Measurements from ENCODE around the gene TBC1D1.

Gene TBC1D1

DNA sequence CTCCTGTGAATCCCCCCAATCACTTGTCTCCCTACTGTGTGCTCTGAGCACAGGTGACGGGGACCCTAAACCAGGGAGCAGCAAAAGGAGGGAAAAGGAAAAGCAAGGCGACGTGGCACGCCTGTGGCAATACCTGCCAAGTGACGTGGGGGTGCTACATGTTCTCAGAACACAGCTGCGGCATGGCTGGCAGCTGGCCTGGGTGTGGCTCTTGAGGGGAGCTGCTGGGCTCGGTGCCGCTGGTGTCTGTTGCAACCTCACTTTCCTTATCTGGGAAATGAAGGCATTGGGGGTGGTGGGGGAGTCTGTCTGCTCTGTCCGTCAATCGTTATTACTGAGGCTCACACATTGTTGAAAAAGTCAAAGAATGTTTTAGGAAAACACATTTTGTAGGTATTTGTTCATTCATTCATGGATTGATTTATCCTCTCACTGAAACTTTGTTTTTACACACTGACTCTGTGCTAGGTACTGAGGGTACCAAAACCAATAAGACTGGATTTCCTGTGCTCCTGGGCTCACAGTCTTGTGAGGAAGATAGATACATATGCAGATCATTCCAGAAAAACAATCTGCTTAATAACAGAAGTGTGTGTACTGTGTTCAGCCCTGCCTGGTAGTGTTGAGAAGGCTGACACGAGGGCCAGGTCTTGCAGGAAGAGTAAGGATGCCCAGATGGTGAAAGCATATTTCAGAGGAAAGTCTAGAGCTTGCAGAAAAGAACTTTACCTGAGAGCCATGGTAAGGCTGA, 286.9 kb downstream of the TBC1D1 start:
- no peak overlapping the region for H3K27ac ChIP-seq (ENCODE audit: extremely low read depth, low read depth, low read length)
- CTCF ChIA-PET, result interaction anchor here (0.6 to 1.0 kb wide), 4 partner anchors 17 to 684 kb away, joined by 3 to 4 read pairs (median 3); no protein-coding TSS in a partner anchor
- no peaks in the 10 kb centered on the region for H3K4me1 ChIP-seq (ENCODE audit: control insufficient read depth, insufficient read depth, low read length)
- POLR2A ChIA-PET, result no interaction called here
- H3K9me3 ChIP-seq (ENCODE audit: control insufficient read depth, insufficient read depth, low read depth, low read length), result no peaks in the 10 kb centered on the region
- no peak overlapping the region for H3K4me3 ChIP-seq (ENCODE audit: low read depth, low read length)
- TF ChIP-seq ZBTB48 (tag by site-specific recombination; IDR thresholded peaks at IDR 0.05) (no peak), ZNF138 (tag by site-specific recombination; IDR thresholded peaks at IDR 0.05; ENCODE audit: borderline replicate concordance) (no peak), ZNF140 (tag by site-specific recombination; IDR thresholded peaks at IDR 0.05) (no peak), ZNF571 (tag by site-specific recombination; IDR thresholded peaks at IDR 0.05) (no peak), ZNF341 (tag by site-specific recombination; IDR thresholded peaks at IDR 0.05; ENCODE audit: low read depth) (no peak), ZNF585B (tag by site-specific recombination; IDR thresholded peaks at IDR 0.05) (no peak), ZNF155 (tag by site-specific recombination; IDR thresholded peaks at IDR 0.05) (no peak)
- TF ChIP-seq, protein P1, sequence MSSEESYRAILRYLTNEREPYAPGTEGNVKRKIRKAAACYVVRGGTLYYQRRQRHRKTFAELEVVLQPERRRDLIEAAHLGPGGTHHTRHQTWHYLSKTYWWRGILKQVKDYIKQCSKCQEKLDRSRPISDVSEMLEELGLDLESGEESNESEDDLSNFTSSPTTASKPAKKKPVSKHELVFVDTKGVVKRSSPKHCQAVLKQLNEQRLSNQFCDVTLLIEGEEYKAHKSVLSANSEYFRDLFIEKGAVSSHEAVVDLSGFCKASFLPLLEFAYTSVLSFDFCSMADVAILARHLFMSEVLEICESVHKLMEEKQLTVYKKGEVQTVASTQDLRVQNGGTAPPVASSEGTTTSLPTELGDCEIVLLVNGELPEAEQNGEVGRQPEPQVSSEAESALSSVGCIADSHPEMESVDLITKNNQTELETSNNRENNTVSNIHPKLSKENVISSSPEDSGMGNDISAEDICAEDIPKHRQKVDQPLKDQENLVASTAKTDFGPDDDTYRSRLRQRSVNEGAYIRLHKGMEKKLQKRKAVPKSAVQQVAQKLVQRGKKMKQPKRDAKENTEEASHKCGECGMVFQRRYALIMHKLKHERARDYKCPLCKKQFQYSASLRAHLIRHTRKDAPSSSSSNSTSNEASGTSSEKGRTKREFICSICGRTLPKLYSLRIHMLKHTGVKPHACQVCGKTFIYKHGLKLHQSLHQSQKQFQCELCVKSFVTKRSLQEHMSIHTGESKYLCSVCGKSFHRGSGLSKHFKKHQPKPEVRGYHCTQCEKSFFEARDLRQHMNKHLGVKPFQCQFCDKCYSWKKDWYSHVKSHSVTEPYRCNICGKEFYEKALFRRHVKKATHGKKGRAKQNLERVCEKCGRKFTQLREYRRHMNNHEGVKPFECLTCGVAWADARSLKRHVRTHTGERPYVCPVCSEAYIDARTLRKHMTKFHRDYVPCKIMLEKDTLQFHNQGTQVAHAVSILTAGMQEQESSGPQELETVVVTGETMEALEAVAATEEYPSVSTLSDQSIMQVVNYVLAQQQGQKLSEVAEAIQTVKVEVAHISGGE (tag by site-specific recombination; conservative IDR thresholded peaks at IDR 0.05; ENCODE audit: low read depth), result no peak
- TF ChIP-seq, protein P2, sequence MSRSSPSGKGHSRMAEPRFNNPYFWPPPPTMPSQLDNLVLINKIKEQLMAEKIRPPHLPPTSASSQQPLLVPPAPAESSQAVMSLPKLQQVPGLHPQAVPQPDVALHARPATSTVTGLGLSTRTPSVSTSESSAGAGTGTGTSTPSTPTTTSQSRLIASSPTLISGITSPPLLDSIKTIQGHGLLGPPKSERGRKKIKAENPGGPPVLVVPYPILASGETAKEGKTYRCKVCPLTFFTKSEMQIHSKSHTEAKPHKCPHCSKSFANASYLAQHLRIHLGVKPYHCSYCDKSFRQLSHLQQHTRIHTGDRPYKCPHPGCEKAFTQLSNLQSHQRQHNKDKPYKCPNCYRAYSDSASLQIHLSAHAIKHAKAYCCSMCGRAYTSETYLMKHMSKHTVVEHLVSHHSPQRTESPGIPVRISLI (tag by site-specific recombination; IDR thresholded peaks at IDR 0.05), result no peak
- TF ChIP-seq, protein P3, sequence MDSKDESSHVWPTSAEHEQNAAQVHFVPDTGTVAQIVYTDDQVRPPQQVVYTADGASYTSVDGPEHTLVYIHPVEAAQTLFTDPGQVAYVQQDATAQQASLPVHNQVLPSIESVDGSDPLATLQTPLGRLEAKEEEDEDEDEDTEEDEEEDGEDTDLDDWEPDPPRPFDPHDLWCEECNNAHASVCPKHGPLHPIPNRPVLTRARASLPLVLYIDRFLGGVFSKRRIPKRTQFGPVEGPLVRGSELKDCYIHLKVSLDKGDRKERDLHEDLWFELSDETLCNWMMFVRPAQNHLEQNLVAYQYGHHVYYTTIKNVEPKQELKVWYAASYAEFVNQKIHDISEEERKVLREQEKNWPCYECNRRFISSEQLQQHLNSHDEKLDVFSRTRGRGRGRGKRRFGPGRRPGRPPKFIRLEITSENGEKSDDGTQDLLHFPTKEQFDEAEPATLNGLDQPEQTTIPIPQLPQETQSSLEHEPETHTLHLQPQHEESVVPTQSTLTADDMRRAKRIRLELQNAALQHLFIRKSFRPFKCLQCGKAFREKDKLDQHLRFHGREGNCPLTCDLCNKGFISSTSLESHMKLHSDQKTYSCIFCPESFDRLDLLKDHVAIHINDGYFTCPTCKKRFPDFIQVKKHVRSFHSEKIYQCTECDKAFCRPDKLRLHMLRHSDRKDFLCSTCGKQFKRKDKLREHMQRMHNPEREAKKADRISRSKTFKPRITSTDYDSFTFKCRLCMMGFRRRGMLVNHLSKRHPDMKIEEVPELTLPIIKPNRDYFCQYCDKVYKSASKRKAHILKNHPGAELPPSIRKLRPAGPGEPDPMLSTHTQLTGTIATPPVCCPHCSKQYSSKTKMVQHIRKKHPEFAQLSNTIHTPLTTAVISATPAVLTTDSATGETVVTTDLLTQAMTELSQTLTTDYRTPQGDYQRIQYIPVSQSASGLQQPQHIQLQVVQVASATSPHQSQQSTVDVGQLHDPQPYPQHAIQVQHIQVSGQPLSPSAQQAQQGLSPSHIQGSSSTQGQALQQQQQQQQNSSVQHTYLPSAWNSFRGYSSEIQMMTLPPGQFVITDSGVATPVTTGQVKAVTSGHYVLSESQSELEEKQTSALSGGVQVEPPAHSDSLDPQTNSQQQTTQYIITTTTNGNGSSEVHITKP (tag by site-specific recombination; IDR thresholded peaks at IDR 0.05), result no peak
- no peaks in the 10 kb centered on the region for H3K36me3 ChIP-seq (ENCODE audit: control insufficient read depth in 2 of 2, insufficient read depth in 1 of 2, low read length in 2 of 2)

DNA sequence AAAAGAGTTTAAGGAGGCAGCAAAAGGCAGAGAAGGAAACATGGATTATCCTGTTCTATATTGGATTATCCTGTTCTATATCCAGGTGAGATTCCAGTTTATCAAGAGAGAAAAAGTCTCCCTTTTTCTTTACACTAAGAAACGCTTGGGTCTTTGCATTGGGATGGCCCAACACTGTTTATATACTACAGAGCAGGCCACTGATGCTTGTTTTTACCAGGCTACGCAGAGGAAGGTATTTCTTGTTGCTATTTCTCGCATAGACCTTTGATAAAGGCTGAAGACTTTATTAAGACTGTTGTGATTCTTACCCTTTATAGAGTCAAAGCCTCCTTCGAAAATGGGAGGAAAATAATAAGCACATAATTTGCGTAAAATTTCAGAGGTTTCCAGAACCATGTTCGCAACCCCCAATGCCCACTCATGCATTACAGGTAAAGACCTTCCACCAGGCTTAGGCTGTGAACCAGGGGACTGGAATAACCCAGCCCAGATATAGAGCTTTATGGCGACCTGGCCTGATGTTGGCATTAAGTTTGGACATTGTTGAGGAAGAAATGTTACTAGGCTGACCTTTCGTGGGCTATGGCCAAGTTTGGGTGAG, 287.6 kb downstream of the TBC1D1 start:
- ChIA-PET POLR2A (no interaction called here), CTCF (interaction anchor here (0.7 to 3.5 kb wide), 7 partner anchors 12 to 604 kb away, joined by 3 to 26 read pairs (median 5); partner anchors contain the start of gene TLR10)
- Histone ChIP-seq H3K4me3 (ENCODE audit: low read depth, low read length) (no peak overlapping the region), H3K36me3 (ENCODE audit: control insufficient read depth in 2 of 2, insufficient read depth in 1 of 2, low read length in 2 of 2) (no peaks in the 10 kb centered on the region), H3K27ac (ENCODE audit: extremely low read depth, low read depth, low read length) (no peak overlapping the region), H3K9me3 (ENCODE audit: control insufficient read depth, insufficient read depth, low read depth, low read length) (no peaks in the 10 kb centered on the region), H3K4me1 (ENCODE audit: control insufficient read depth, insufficient read depth, low read length) (no peaks in the 10 kb centered on the region)
- TF ChIP-seq SCRT2 (tag by site-specific recombination; IDR thresholded peaks at IDR 0.05) (no peak), GLI2 (tag by site-specific recombination; IDR thresholded peaks at IDR 0.05; ENCODE audit: borderline replicate concordance, low read depth) (no peak), ZNF266 (tag by site-specific recombination; IDR thresholded peaks at IDR 0.05; ENCODE audit: low read depth) (no peak), ZNF624 (tag by site-specific recombination; IDR thresholded peaks at IDR 0.05) (no peak), ZFP41 (tag by site-specific recombination; IDR thresholded peaks at IDR 0.05; ENCODE audit: borderline replicate concordance) (no peak), ZNF302 (tag by site-specific recombination; IDR thresholded peaks at IDR 0.05; ENCODE audit: low read depth) (no peak)
- TF ChIP-seq, protein P4, sequence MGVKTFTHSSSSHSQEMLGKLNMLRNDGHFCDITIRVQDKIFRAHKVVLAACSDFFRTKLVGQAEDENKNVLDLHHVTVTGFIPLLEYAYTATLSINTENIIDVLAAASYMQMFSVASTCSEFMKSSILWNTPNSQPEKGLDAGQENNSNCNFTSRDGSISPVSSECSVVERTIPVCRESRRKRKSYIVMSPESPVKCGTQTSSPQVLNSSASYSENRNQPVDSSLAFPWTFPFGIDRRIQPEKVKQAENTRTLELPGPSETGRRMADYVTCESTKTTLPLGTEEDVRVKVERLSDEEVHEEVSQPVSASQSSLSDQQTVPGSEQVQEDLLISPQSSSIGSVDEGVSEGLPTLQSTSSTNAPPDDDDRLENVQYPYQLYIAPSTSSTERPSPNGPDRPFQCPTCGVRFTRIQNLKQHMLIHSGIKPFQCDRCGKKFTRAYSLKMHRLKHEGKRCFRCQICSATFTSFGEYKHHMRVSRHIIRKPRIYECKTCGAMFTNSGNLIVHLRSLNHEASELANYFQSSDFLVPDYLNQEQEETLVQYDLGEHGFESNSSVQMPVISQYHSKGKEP (tag by site-specific recombination; IDR thresholded peaks at IDR 0.05), result no peak
- TF ChIP-seq, protein P5, sequence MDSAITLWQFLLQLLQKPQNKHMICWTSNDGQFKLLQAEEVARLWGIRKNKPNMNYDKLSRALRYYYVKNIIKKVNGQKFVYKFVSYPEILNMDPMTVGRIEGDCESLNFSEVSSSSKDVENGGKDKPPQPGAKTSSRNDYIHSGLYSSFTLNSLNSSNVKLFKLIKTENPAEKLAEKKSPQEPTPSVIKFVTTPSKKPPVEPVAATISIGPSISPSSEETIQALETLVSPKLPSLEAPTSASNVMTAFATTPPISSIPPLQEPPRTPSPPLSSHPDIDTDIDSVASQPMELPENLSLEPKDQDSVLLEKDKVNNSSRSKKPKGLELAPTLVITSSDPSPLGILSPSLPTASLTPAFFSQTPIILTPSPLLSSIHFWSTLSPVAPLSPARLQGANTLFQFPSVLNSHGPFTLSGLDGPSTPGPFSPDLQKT (IDR thresholded peaks at IDR 0.05; ENCODE audit: borderline replicate concordance, low read depth, low read length), result no peak
